Neural cell (in vitro differentiated cells): Measurements from ENCODE around the gene SH2D3A. TPM values are rescaled to one million over a fixed set of nuclear protein-coding genes. Genes with fewer than 3 reads are reported as not detected.

Experiments
- H2AFZ ChIP-seq: fragments of 200-600, 300-800 bp; sonication (generic), shearing (Covaris generic); 2 replicates; pipeline ENCODE4 v1.6.0; 2014; ENCODE audit warnings: low read depth, mild to moderate bottlenecking, antibody characterized with exemption, low read length, moderate library complexity
- H3F3A ChIP-seq: fragments of 200-600 bp; shearing (Covaris generic); 2 replicates; pipeline ENCODE4 v1.6.1; 2016; ENCODE audit warnings: mild to moderate bottlenecking, moderate library complexity, mixed read lengths, antibody characterized with exemption, low read length; ENCODE audit not compliant: insufficient read depth, poor library complexity, severe bottlenecking
- H3K27ac ChIP-seq: fragments of 200-600, 300-800 bp; sonication (generic), shearing (Covaris generic); 2 replicates; pipeline ENCODE4 v1.5.1; 2014; ENCODE audit warnings: mild to moderate bottlenecking, low read length, moderate library complexity
- H3K27me3 ChIP-seq: fragments of 300-800, 200-600 bp; sonication (generic), shearing (Covaris generic); 2 replicates; pipeline ENCODE4 v1.6.0; 2014; ENCODE audit warnings: mild to moderate bottlenecking, low read depth, low read length, moderate library complexity; ENCODE audit not compliant: insufficient read depth
- H3K36me3 ChIP-seq: fragments of 300-800, 200-600 bp; sonication (generic), shearing (Covaris generic); 2 replicates; pipeline ENCODE4 v1.5.1; 2014; ENCODE audit warnings: mild to moderate bottlenecking, antibody characterized with exemption, low read length, moderate library complexity; ENCODE audit not compliant: insufficient read depth
- H3K4me2 ChIP-seq: fragments of 300-800, 200-600 bp; sonication (generic), shearing (Covaris generic); 2 replicates; pipeline ENCODE4 v1.6.0; 2014; ENCODE audit warnings: mild to moderate bottlenecking, low read length
- H3K4me3 ChIP-seq: fragments of 300-800, 200-600 bp; sonication (generic), shearing (Covaris generic); 2 replicates; pipeline ENCODE4 v1.5.1; 2014; ENCODE audit warnings: mild to moderate bottlenecking, low read length, moderate library complexity
- H3K79me2 ChIP-seq: fragments of 200-600 bp; shearing (Covaris generic); replicated peaks from 2 replicates; pipeline ENCODE4 v1.6.0; 2014; ENCODE audit warnings: mild to moderate bottlenecking, low read length, moderate library complexity; ENCODE audit not compliant: insufficient read depth
- H3K9ac ChIP-seq: fragments of 300-800, 200-600 bp; sonication (generic), shearing (Covaris generic); 2 replicates; pipeline ENCODE4 v1.6.1; 2016; ENCODE audit warnings: mild to moderate bottlenecking, low read length, mixed read lengths
- H3K9me2 ChIP-seq: fragments of 200-600 bp; shearing (Covaris generic); 2 replicates; pipeline ENCODE4 v1.6.1; 2016; ENCODE audit warnings: mild to moderate bottlenecking, low read length, mixed read lengths; ENCODE audit not compliant: insufficient read depth
- H3K9me3 ChIP-seq: fragments of 200-600, 300-800 bp; sonication (generic), shearing (Covaris generic); 2 replicates; pipeline ENCODE4 v1.6.1; 2016; ENCODE audit warnings: mild to moderate bottlenecking, mixed run types, low read length, moderate library complexity, mixed read lengths
- H4K20me1 ChIP-seq: fragments of 200-600 bp; shearing (Covaris generic); 2 replicates; pipeline ENCODE4 v1.6.1; 2016; ENCODE audit warnings: mild to moderate bottlenecking, mixed run types; ENCODE audit not compliant: insufficient read depth
- EP300 ChIP-seq: fragments of 450-650 bp; conservative IDR thresholded peaks from 2 replicates; pipeline ENCODE4 v1.6.1; 2014; ENCODE audit warnings: antibody characterized with exemption, mild to moderate bottlenecking, moderate library complexity; ENCODE audit not compliant: poor library complexity, severe bottlenecking
- EZH2 ChIP-seq: fragments of 200-600, 300-800 bp; shearing (Covaris generic), sonication (generic); IDR thresholded peaks from 2 replicates; pipeline ENCODE4 v1.6.1; 2014; ENCODE audit warnings: antibody characterized with exemption, low read length, borderline replicate concordance, mild to moderate bottlenecking; ENCODE audit not compliant: insufficient read depth, poor library complexity, severe bottlenecking
- MXI1 ChIP-seq: fragments of 450-650 bp; conservative IDR thresholded peaks from 2 replicates; pipeline ENCODE4 v1.6.1; 2014; ENCODE audit warnings: antibody characterized with exemption, mild to moderate bottlenecking; ENCODE audit not compliant: poor library complexity, severe bottlenecking
- POLR2AphosphoS5 ChIP-seq: IDR thresholded peaks from 2 replicates; pipeline ENCODE4 v1.6.1; 2012
- RAD21 ChIP-seq: fragments of 450-650 bp; conservative IDR thresholded peaks from 2 replicates; pipeline ENCODE4 v1.6.1; 2014; ENCODE audit warnings: antibody characterized with exemption, mild to moderate bottlenecking, moderate library complexity
- SMC3 ChIP-seq: fragments of 450-650 bp; conservative IDR thresholded peaks from 2 replicates; pipeline ENCODE4 v1.6.1; 2014; ENCODE audit warnings: antibody characterized with exemption, mild to moderate bottlenecking, moderate library complexity; ENCODE audit not compliant: poor library complexity
- TAF1 ChIP-seq: IDR thresholded peaks from 2 replicates; pipeline ENCODE4 v1.6.1; 2012; ENCODE audit warnings: low read depth
- polyA plus RNA-seq: library from polyadenylated mRNA; depleted of rRNA; stranded (reverse); fragments of >200 nt; gene quantifications from 2 replicates; pipeline ENCODE4 v1.2.3, GENCODE V29; 2014
- TF ChIP-seq, protein P1 (sequence below): fragments of 450-650 bp; IDR thresholded peaks from 2 replicates; pipeline ENCODE4 v1.5.1; 2014; ENCODE audit warnings: antibody characterized with exemption, mild to moderate bottlenecking, moderate library complexity; ENCODE audit not compliant: poor library complexity, severe bottlenecking
- TF ChIP-seq, protein P2 (sequence below): IDR thresholded peaks from 2 replicates; pipeline ENCODE4 v1.6.1; 2012; ENCODE audit warnings: borderline replicate concordance

Gene SH2D3A
- polyA plus RNA-seq, 1 donor from 2014 or later = 3.6 TPM

DNA sequence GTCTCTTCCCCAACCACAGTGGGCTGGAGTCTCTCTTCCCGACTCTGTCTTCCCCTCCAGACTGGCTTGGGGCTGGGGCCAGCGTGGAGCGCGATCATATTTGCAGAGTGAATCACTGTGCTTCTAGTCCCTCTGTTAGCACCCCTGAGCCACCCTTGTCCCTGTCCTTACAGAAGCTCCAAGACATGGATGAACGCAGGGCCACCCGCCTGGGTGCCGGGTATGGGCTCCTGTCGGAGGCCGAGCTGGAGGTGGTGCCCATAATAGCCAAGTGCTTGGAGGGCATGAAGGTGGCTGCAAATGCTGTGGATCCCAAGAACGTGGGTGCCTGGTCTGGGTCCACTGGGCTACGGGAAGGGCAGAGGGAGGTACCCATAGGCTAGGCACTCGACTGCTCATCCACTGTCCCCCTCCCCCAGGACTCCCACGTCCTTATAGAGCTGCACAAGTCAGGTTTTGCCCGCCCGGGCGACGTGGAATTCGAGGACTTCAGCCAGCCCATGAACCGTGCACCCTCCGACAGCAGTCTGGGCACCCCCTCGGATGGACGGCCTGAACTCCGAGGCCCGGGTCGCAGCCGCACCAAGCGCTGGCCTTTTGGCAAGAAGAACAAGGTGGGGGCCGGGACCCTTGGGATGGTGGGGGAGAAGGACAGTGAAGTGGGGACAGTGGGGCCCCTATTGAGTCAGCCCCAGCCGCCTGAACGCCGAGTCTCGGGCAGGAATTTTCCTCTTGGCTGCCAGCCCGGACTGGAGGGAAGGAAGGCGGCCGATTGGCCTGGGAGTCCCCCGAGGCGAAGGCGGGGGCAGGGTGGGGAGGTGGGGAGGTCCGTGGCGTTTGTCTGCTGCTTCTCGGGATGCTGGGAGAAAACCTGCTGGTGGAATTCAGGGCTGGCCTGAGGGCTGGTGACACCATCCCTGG lies 22.6 kb downstream of the SH2D3A start:
- Histone ChIP-seq H3K9me2 (no peaks in the 10 kb centered on the region), H3K9ac (no peak overlapping the region), H2AFZ (no peak overlapping the region), H3K79me2 (no peaks in the 10 kb centered on the region), H3K27ac (no peak overlapping the region), H3K4me2 (no peak overlapping the region), H4K20me1 (no peaks in the 10 kb centered on the region), H3F3A (no peaks in the 10 kb centered on the region), H3K9me3 (no peaks in the 10 kb centered on the region), H3K36me3 (no peaks in the 10 kb centered on the region), H3K4me3 (no peak overlapping the region), H3K27me3 (peaks cover 8% of the 10 kb centered on the region)
- TF ChIP-seq TAF1 (no peak), EZH2 (no peak), POLR2AphosphoS5 (no peak), EP300 (no peak), MXI1 (no peak), RAD21 (no peak), SMC3 (no peak)
- TF ChIP-seq, protein P1, sequence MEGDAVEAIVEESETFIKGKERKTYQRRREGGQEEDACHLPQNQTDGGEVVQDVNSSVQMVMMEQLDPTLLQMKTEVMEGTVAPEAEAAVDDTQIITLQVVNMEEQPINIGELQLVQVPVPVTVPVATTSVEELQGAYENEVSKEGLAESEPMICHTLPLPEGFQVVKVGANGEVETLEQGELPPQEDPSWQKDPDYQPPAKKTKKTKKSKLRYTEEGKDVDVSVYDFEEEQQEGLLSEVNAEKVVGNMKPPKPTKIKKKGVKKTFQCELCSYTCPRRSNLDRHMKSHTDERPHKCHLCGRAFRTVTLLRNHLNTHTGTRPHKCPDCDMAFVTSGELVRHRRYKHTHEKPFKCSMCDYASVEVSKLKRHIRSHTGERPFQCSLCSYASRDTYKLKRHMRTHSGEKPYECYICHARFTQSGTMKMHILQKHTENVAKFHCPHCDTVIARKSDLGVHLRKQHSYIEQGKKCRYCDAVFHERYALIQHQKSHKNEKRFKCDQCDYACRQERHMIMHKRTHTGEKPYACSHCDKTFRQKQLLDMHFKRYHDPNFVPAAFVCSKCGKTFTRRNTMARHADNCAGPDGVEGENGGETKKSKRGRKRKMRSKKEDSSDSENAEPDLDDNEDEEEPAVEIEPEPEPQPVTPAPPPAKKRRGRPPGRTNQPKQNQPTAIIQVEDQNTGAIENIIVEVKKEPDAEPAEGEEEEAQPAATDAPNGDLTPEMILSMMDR = no peak

DNA sequence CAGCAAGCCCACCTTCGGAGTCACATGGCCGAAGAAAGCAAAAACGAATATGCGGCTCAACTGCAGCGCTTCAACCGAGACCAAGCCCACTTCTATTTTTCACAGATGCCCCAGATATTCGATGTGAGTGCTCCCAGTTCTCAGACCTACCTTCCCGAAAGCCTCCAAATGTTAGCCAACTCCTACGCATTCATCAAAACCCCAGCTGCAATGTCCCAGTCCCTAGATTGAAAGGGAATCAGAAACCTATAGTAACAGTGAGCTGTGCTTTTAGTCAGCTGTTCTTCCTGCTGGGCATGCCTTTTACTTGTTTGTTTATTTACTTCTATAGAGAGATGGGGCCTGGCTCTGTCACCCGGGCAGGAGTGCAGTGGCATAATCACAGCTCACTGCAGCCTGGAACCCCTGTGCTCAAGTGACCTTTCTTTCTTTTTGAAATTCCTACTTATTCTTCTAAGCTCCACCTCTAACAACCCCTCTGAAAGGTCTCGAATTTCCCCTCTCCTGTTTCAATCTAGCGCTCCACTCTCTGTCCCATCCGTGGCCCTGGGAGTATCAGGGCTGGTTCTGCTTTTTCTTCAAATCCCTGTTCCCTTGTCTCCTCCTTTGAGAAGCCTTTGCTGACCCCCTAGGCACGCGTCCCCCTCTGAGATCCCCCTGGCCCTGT lies 23.4 kb downstream of the SH2D3A start:
- Histone ChIP-seq H3K36me3 (no peaks in the 10 kb centered on the region), H3K27ac (no peak overlapping the region), H3K9me2 (no peaks in the 10 kb centered on the region), H3K27me3 (peaks cover 8% of the 10 kb centered on the region), H3F3A (no peaks in the 10 kb centered on the region), H3K4me3 (no peak overlapping the region), H4K20me1 (no peaks in the 10 kb centered on the region), H2AFZ (no peak overlapping the region), H3K9me3 (no peaks in the 10 kb centered on the region), H3K9ac (no peak overlapping the region), H3K79me2 (no peaks in the 10 kb centered on the region), H3K4me2 (no peak overlapping the region)
- no peak for TF ChIP-seq SMC3
- TF ChIP-seq MXI1 = no peak
- TF ChIP-seq EP300 = no peak

DNA sequence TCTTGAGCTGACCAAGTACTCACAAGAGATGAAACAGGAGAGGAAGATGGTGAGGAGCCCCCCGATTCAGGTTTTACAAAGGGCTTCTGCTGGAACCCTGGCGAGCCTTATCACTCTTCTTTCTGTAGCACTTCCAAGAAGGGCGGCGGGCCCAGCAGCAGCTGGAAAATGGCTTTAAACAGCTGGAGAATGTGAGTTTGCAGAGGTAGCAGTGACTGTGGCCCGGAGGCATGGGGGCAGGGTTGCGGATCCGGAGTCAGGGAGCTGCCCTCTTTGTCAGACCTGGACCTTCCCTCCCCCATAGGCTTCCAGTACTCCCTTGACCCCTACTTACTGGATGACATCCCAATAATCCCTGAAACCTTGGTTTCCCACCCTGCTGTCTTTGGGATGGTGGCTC lies 24.2 kb downstream of the SH2D3A start:
- H3K79me2 ChIP-seq = no peaks in the 10 kb centered on the region
- no peaks in the 10 kb centered on the region for H3K36me3 ChIP-seq
- H2AFZ ChIP-seq = no peak overlapping the region
- no peak overlapping the region for H3K9ac ChIP-seq
- no peak overlapping the region for H3K4me3 ChIP-seq
- H3K9me3 ChIP-seq = no peaks in the 10 kb centered on the region
- H3K27ac ChIP-seq = no peak overlapping the region
- H4K20me1 ChIP-seq = no peaks in the 10 kb centered on the region
- no peaks in the 10 kb centered on the region for H3F3A ChIP-seq
- H3K4me2 ChIP-seq = no peak overlapping the region
- H3K27me3 ChIP-seq = peaks cover 8% of the 10 kb centered on the region
- TF ChIP-seq EZH2 = no peak
- no peak for TF ChIP-seq RAD21
- TF ChIP-seq EP300 = no peak
- no peak for TF ChIP-seq POLR2AphosphoS5
- TF ChIP-seq, protein P2, sequence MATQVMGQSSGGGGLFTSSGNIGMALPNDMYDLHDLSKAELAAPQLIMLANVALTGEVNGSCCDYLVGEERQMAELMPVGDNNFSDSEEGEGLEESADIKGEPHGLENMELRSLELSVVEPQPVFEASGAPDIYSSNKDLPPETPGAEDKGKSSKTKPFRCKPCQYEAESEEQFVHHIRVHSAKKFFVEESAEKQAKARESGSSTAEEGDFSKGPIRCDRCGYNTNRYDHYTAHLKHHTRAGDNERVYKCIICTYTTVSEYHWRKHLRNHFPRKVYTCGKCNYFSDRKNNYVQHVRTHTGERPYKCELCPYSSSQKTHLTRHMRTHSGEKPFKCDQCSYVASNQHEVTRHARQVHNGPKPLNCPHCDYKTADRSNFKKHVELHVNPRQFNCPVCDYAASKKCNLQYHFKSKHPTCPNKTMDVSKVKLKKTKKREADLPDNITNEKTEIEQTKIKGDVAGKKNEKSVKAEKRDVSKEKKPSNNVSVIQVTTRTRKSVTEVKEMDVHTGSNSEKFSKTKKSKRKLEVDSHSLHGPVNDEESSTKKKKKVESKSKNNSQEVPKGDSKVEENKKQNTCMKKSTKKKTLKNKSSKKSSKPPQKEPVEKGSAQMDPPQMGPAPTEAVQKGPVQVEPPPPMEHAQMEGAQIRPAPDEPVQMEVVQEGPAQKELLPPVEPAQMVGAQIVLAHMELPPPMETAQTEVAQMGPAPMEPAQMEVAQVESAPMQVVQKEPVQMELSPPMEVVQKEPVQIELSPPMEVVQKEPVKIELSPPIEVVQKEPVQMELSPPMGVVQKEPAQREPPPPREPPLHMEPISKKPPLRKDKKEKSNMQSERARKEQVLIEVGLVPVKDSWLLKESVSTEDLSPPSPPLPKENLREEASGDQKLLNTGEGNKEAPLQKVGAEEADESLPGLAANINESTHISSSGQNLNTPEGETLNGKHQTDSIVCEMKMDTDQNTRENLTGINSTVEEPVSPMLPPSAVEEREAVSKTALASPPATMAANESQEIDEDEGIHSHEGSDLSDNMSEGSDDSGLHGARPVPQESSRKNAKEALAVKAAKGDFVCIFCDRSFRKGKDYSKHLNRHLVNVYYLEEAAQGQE = no peak
- no peak for TF ChIP-seq MXI1
- no peak for TF ChIP-seq SMC3
- TF ChIP-seq, protein P1 = no peak
- TF ChIP-seq TAF1 = no peak
- no peaks in the 10 kb centered on the region for H3K9me2 ChIP-seq
